OCI-LY7 (cell line): ENCODE measurements around the gene PTCD3. TPM values are rescaled to one million over a fixed set of nuclear protein-coding genes. Genes with fewer than 3 reads are reported as not detected.

ENCODE experiments used
- Bru-seq: library from RNA; stranded (reverse); fragments of 400-500 nt; gene quantifications from one replicate; lab custom pipeline; 2021; lab: Mats Ljungman, UMichigan
- BruChase-seq, 2 experiments: library from RNA; stranded (reverse); fragments of 400-500 nt; gene quantifications; one replicate each; lab custom pipeline; 2021; lab: Mats Ljungman, UMichigan
- BruUV-seq: library from RNA; stranded (reverse); fragments of 400-500 nt; replicated peaks from 2 replicates; lab custom pipeline; 2021; lab: Mats Ljungman, UMichigan
- CTCF ChIA-PET: fragments of 300-600 bp; sonication (Branson Sonifier 250); formaldehyde crosslinking; loops from one replicate; lab custom pipeline; 2022; ENCODE audit warnings: antibody characterized with exemption; ENCODE audit not compliant: unreplicated experiment; lab: Charles Lee
- POLR2A ChIA-PET: fragments of 300-600 bp; sonication (Branson Sonifier 250); formaldehyde crosslinking; loops from one replicate; lab custom pipeline; 2022; ENCODE audit warnings: antibody characterized with exemption; lab: Charles Lee
- DNase-seq: peaks from one replicate; pipeline ENCODE4 v3.0.0-alpha.2; 2015; ENCODE audit warnings: low spot score
- H2AFZ ChIP-seq: fragments of 200-600 bp; sonication (generic), shearing (Covaris generic); 2 replicates; pipeline ENCODE4 v1.6.1; 2014; ENCODE audit warnings: mild to moderate bottlenecking, antibody characterized with exemption, low read length, moderate library complexity
- H3K27ac ChIP-seq: fragments of 200-600 bp; sonication (generic); 2 replicates; pipeline ENCODE4 v1.5.1; 2014; ENCODE audit warnings: mixed run types, low read depth, mild to moderate bottlenecking, moderate library complexity, low read length, inconsistent platforms; ENCODE audit not compliant: poor library complexity, severe bottlenecking
- H3K36me3 ChIP-seq: fragments of 200-600 bp; sonication (generic); 2 replicates; pipeline ENCODE4 v1.6.1; 2014; ENCODE audit warnings: mild to moderate bottlenecking, antibody characterized with exemption, low read length, moderate library complexity, mixed read lengths; ENCODE audit not compliant: insufficient read depth
- H3K4me1 ChIP-seq: fragments of 200-600 bp; sonication (generic); 2 replicates; pipeline ENCODE4 v1.5.1; 2014; ENCODE audit warnings: mild to moderate bottlenecking, low read length; ENCODE audit not compliant: insufficient read depth, poor library complexity, severe bottlenecking
- H3K4me2 ChIP-seq: fragments of 200-600 bp; sonication (generic); 2 replicates; pipeline ENCODE4 v1.6.1; 2014; ENCODE audit warnings: mild to moderate bottlenecking, low read length
- H3K4me3 ChIP-seq: fragments of 200-600 bp; sonication (generic); 2 replicates; pipeline ENCODE4 v1.5.1; 2014; ENCODE audit warnings: mild to moderate bottlenecking, low read depth, low read length; ENCODE audit not compliant: poor library complexity, severe bottlenecking
- H3K79me2 ChIP-seq: fragments of 200-600 bp; sonication (generic); 2 replicates; pipeline ENCODE4 v1.6.1; 2016; ENCODE audit warnings: low read depth, mild to moderate bottlenecking, low read length, moderate library complexity, mixed read lengths; ENCODE audit not compliant: insufficient read depth
- H3K9me2 ChIP-seq: fragments of 200-600 bp; sonication (generic); 2 replicates; pipeline ENCODE4 v1.6.1; 2016; ENCODE audit warnings: mild to moderate bottlenecking, low read length, mixed read lengths; ENCODE audit not compliant: insufficient read depth
- H3K9me3 ChIP-seq: fragments of 200-600 bp; sonication (generic); 2 replicates; pipeline ENCODE4 v1.6.1; 2014; ENCODE audit warnings: mild to moderate bottlenecking, mixed run types, low read length, mixed read lengths
- H4K20me1 ChIP-seq: fragments of 200-600 bp; sonication (generic); 2 replicates; pipeline ENCODE4 v1.6.1; 2014; ENCODE audit warnings: mild to moderate bottlenecking, antibody characterized with exemption, low read length, moderate library complexity, mixed read lengths; ENCODE audit not compliant: insufficient read depth
- EZH2phosphoT487 ChIP-seq: fragments of 200-600 bp; sonication (generic); IDR thresholded peaks from 2 replicates; pipeline ENCODE4 v1.6.1; 2018; ENCODE audit warnings: low read depth, borderline replicate concordance, mild to moderate bottlenecking, mixed run types, antibody characterized with exemption, low read length, moderate library complexity, mixed read lengths
- intact Hi-C: fragments of 100-400 bp; cut with micrococcal nuclease; formaldehyde crosslinking; loops from one replicate; pipeline ENCODE4 v1.10.0; 2022; ENCODE audit not compliant: unreplicated experiment
- long read RNA-seq: library from polyadenylated mRNA; stranded (forward); transcript quantifications from one replicate; pipeline ENCODE4 v2.0.0, GENCODE V29; 2022
- total RNA-seq, 2 experiments: library from RNA; depleted of rRNA in 1 of 2; stranded (reverse); fragments of >200 nt in 1 of 2; shearing (Covaris generic) in 1 of 2; gene quantifications; 2 replicates each; pipeline ENCODE4 v1.2.3, GENCODE V29; 2014 to 2022
- TF ChIP-seq, protein P1 (sequence below): fragments of 200-600 bp; sonication (generic); conservative IDR thresholded peaks from 2 replicates; pipeline ENCODE4 v1.5.1; 2014; ENCODE audit warnings: mild to moderate bottlenecking, antibody characterized with exemption, low read length, moderate library complexity, mixed read lengths

Gene PTCD3
- 152 and 164 TPM in 2 replicates for total RNA-seq (2014; rRNA removed; shearing (Covaris generic))
- 215 and 227 TPM in 2 replicates for total RNA-seq (2022)
- Bru-seq, nascent RNA = percentile 95 among the genes with signal in this experiment
- BruChase-seq, experiment 1, labeled RNA remaining after a 6-hour chase = percentile 95 among the genes with signal in this experiment
- percentile 96 among the genes with signal in this experiment for BruChase-seq, experiment 2, labeled RNA remaining after a 2-hour chase
- long read RNA-seq, full-length matches to known transcripts = 98 of 178 reads
- long read RNA-seq, partial matches to known transcripts = 5 of 178 reads
- long read RNA-seq, other reads (novel, unspliced or antisense) = 75 of 178 reads

DNA sequence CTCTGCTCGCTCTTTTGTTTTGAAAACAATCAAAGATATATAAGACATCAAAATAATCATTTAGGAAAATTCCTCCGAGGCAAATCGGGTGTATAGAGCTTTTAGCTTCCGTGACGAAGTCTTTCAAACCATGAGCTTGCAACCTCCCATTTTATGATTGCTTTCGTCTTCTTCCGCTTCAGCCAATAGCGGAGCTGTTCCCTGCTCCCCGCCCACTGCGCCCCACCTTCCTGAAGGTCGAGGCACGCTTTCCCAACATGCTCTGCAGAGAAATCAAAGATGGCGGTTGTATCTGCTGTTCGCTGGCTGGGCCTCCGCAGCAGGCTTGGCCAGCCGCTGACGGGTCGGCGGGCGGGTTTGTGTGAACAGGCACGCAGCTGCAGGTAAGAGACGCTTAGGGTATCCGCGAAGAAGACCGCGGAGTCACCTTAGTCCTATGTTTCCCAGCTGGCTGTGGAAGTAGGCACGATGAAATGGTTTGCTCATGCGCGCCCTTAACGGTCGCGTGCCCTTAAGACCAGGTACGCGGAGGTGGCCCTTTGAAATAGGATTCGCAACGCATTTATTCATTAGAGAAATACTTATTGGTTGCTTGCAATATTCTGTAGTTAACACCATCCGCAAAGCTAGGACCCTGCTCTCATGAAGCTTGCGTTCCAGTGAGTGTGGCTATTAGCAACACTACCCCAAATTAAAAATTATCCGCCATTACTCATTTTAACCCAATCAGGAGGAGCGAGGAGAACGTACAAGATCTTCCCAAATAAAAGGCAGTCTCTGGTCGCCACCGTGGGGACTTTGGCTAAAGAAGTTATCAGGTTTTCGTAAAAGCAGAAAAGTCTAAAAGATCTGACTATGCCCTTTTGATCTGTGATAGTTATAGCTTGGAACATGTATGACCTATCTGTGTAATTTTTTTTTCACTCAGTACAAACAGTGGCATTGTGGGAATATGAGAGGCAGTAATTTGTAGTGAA is at the start of gene PTCD3:
PTCD3 (plus strand) TSS at position 267 of the 977 bp plus-strand sequence; CDS start at position 280, 13 bp downstream.
- peaks cover 98% of the 10 kb centered on the region for H3K79me2 ChIP-seq
- H3K9me3 ChIP-seq = peaks cover 9% of the 10 kb centered on the region; the same call in 1 of the 2 replicates
- H3K36me3 ChIP-seq = peaks cover 67% of the 10 kb centered on the region
- peak within 1 kb of the TSS; percentile 87 for H3K4me3 ChIP-seq
- CTCF ChIA-PET = interaction anchor here (0.6 kb wide), 1 partner anchor 70 kb away, joined by 3 read pairs; no protein-coding TSS in a partner anchor
- intact Hi-C loops = loop anchor here (1.0 to 5.0 kb wide), 3 partner anchors 70 to 516 kb away; partner anchors contain the start of genes KDM3A and RNF103
- DNase-seq = peak; percentile 96
- POLR2A ChIA-PET = interaction anchor here (0.5 to 1.8 kb wide), 11 partner anchors 9 to 687 kb away, joined by 3 to 11 read pairs (median 4); partner anchors contain the start of gene SH2D6
- H4K20me1 ChIP-seq = peaks cover 37% of the 10 kb centered on the region
- H3K4me1 ChIP-seq = peaks cover 25% of the 10 kb centered on the region
- TF ChIP-seq, protein P1, sequence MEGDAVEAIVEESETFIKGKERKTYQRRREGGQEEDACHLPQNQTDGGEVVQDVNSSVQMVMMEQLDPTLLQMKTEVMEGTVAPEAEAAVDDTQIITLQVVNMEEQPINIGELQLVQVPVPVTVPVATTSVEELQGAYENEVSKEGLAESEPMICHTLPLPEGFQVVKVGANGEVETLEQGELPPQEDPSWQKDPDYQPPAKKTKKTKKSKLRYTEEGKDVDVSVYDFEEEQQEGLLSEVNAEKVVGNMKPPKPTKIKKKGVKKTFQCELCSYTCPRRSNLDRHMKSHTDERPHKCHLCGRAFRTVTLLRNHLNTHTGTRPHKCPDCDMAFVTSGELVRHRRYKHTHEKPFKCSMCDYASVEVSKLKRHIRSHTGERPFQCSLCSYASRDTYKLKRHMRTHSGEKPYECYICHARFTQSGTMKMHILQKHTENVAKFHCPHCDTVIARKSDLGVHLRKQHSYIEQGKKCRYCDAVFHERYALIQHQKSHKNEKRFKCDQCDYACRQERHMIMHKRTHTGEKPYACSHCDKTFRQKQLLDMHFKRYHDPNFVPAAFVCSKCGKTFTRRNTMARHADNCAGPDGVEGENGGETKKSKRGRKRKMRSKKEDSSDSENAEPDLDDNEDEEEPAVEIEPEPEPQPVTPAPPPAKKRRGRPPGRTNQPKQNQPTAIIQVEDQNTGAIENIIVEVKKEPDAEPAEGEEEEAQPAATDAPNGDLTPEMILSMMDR = no peak; the same call in 1 of the 2 replicates
- TF ChIP-seq EZH2phosphoT487 = no peak
- no peaks in the 10 kb centered on the region for H3K9me2 ChIP-seq
- H2AFZ ChIP-seq = peak within 1 kb of the TSS; percentile 83
- BruUV-seq = TSS peak; percentile 77
- peak within 1 kb of the TSS; percentile 72 for H3K4me2 ChIP-seq
- H3K27ac ChIP-seq = peak within 1 kb of the TSS; percentile 68

DNA sequence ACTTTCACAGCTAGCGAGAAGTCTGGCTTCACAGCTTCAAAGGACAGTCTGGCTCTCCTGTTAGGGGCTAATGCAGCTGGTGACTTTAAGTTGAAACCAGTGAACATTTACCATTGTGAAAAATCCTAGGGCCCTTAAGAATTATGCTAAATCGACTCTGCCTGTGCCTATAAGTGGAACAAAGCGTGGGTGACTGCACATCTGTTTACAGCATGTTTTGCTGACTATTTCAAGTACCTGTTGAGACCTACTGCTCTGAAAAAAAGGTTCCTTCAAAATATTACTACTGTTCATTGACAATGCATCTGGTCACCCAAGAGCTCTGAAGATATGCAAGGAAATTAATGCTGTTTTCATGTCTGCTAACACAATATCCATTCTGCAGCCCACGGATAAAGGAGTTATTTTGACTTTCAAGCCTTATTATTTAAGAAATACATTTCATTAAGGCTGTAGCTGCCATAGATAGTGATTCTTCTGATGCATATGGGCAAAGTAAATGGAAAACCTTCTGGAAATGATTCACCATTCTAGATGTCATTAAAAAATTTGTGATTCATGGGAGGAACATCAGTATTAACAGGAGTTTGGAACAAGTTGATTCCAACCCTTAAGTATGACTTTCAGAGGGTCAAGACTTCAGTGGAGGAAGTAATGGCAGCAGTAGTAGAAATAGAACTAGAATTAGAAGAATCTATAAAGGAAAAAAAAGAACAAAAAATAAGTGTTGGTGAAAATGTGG is 49.3 kb upstream of the PTCD3 start:
- POLR2A ChIA-PET = interaction anchor here (0.7 kb wide), 1 partner anchor 46 kb away, joined by 3 read pairs; no protein-coding TSS in a partner anchor
- CTCF ChIA-PET = interaction anchor here (0.6 kb wide), 1 partner anchor 140 kb away, joined by 9 read pairs; no protein-coding TSS in a partner anchor

More for the DNA sequence above, 49.3 kb upstream of the PTCD3 start:
- Histone ChIP-seq H3K4me3 (no peak overlapping the region), H3K4me1 (no peaks in the 10 kb centered on the region), H3K79me2 (no peaks in the 10 kb centered on the region), H3K27ac (no peak overlapping the region), H2AFZ (no peak overlapping the region), H3K36me3 (peaks cover 91% of the 10 kb centered on the region), H3K9me3 (no peaks in the 10 kb centered on the region), H3K4me2 (no peak overlapping the region), H3K9me2 (no peaks in the 10 kb centered on the region), H4K20me1 (no peaks in the 10 kb centered on the region)
- no TSS peak for BruUV-seq
- no peak for DNase-seq
- TF ChIP-seq EZH2phosphoT487 = no peak
- TF ChIP-seq, protein P1 = no peak
- intact Hi-C loops = no loop called here
